Hepatocyte (in vitro differentiated cells): ENCODE results near the gene MAN1C1.

Experiments
- EZH2 ChIP-seq: fragments of 200-600 bp; sonication (generic); IDR thresholded peaks from 2 replicates; pipeline ENCODE4 v1.6.1; 2016; ENCODE audit warnings: antibody characterized with exemption, mild to moderate bottlenecking, borderline replicate concordance
- EZH2phosphoT487 ChIP-seq: fragments of 200-600 bp; sonication (generic); IDR thresholded peaks from one replicate; pipeline ENCODE4 v1.6.1; 2018; ENCODE audit warnings: antibody characterized with exemption, mild to moderate bottlenecking, low read depth, moderate library complexity; ENCODE audit not compliant: unreplicated experiment, severe bottlenecking
- TF ChIP-seq, protein P1 (sequence below): fragments of 200-600 bp; sonication (generic); IDR thresholded peaks from 2 replicates; pipeline ENCODE4 v1.5.1; 2016; ENCODE audit warnings: antibody characterized with exemption, mild to moderate bottlenecking; ENCODE audit not compliant: poor library complexity

DNA sequence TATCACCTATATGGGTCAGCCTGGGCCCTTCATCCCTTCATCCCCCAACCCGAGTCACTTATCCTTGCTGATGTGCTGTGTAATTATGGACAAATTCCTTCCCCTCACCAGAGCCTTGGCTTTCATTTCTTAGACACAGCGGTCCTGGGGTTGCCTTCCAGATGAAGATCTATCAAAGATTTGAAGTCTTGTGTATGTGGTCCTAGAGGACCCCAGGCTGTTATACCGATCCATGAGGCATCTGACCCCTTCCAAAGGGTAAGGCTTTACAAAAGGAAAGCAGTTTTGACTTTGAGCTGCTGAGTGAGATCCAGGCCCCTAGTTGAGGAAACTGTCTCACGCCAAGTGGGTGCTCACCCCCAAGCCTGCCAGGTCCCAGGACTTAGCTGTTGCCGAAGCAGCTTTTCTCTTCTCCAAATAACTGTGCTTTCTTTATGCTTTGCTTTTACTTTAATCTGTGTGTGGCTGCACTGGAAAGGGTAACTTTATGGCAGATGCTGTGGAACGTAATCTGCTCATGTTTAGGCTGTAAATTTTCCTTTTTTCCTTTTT is 37.6 kb downstream of the MAN1C1 start:
- TF ChIP-seq, protein P1, sequence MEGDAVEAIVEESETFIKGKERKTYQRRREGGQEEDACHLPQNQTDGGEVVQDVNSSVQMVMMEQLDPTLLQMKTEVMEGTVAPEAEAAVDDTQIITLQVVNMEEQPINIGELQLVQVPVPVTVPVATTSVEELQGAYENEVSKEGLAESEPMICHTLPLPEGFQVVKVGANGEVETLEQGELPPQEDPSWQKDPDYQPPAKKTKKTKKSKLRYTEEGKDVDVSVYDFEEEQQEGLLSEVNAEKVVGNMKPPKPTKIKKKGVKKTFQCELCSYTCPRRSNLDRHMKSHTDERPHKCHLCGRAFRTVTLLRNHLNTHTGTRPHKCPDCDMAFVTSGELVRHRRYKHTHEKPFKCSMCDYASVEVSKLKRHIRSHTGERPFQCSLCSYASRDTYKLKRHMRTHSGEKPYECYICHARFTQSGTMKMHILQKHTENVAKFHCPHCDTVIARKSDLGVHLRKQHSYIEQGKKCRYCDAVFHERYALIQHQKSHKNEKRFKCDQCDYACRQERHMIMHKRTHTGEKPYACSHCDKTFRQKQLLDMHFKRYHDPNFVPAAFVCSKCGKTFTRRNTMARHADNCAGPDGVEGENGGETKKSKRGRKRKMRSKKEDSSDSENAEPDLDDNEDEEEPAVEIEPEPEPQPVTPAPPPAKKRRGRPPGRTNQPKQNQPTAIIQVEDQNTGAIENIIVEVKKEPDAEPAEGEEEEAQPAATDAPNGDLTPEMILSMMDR = no peak
- TF ChIP-seq EZH2 (no peak), EZH2phosphoT487 (no peak)
